Neural progenitor cell (in vitro differentiated cells): ENCODE results near the gene RXRA.

Experiments used
- CTCF ChIP-seq: fragments of 200-600 bp; sonication (generic); IDR thresholded peaks from 2 replicates; pipeline ENCODE4 v1.5.1; 2017; ENCODE audit warnings: antibody characterized with exemption, mild to moderate bottlenecking
- EZH2 ChIP-seq: fragments of 200-600 bp; sonication (generic); IDR thresholded peaks from 2 replicates; pipeline ENCODE4 v1.6.1; 2017; ENCODE audit warnings: antibody characterized with exemption, mild to moderate bottlenecking, moderate library complexity

GRCh38 chr9:134483361-134484184 is 157.3 kb downstream of the RXRA start:
- no peak for TF ChIP-seq CTCF
- TF ChIP-seq EZH2, result no peak
